Astrocyte of the spinal cord (primary cell): Measurements from ENCODE around the gene CCDC187.

Experiments used
- DNase-seq: peaks from one replicate; pipeline ENCODE4 v3.0.0; 2011; ENCODE audit warnings: low read depth, low spot score
- H3K4me3 ChIP-seq: 2 replicates; pipeline ENCODE4 v1.5.1; 2011; ENCODE audit warnings: low read depth, mild to moderate bottlenecking, low read length, moderate library complexity
- in situ Hi-C: cut with HindIII; loops from 2 replicates; pipeline ENCODE4 v1.10.0; 2017; ENCODE audit warnings: low sequenced_read_pairs
- TF ChIP-seq, protein P1 (sequence below): IDR thresholded peaks from 2 replicates; pipeline ENCODE4 v1.5.1; 2012; ENCODE audit warnings: low read depth, mild to moderate bottlenecking, low read length, inconsistent platforms

Gene CCDC187

DNA sequence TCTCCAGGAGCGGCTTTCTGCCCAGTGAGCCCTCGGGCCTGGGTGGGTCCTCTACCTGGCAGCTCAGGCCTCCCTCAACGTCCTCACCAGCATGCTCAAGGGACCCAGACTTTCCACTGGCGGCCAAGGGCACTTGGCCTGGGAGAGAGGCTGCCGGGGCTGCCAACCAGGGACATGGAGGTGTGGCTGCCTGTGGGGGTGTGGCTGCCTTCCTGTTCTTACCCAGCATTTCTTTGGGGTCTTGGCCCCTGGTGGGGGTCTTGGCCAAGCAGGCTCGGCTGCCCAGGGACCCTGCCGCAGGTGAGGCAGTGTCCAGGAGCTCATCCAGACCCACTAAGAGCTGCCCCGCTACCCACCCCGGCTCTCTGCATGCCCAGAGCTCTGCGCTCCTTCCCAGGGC is 51.0 kb downstream of the CCDC187 start:
- no peak overlapping the region for H3K4me3 ChIP-seq
- TF ChIP-seq, protein P1, sequence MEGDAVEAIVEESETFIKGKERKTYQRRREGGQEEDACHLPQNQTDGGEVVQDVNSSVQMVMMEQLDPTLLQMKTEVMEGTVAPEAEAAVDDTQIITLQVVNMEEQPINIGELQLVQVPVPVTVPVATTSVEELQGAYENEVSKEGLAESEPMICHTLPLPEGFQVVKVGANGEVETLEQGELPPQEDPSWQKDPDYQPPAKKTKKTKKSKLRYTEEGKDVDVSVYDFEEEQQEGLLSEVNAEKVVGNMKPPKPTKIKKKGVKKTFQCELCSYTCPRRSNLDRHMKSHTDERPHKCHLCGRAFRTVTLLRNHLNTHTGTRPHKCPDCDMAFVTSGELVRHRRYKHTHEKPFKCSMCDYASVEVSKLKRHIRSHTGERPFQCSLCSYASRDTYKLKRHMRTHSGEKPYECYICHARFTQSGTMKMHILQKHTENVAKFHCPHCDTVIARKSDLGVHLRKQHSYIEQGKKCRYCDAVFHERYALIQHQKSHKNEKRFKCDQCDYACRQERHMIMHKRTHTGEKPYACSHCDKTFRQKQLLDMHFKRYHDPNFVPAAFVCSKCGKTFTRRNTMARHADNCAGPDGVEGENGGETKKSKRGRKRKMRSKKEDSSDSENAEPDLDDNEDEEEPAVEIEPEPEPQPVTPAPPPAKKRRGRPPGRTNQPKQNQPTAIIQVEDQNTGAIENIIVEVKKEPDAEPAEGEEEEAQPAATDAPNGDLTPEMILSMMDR: no peak
- in situ Hi-C loops: no loop called here
- DNase-seq: no peak

DNA sequence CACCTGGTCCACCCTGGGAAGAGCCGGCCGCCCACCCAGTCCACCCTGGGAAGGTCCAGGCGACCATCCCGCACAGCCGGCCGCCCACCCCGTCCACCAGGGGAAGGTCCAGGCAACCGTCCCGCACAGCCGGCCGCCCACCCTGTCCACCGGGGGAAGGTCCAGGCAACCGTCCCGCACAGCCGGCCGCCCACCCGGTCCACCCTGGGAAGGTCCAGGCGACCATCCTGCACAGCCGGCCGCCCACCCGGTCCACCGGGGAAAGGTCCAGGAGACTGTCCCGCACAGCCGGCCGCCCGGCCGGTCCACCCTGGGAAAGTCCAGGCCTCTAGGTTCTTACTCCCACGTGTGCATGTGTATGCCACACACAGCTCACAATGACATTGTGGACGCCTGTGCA is 51.6 kb downstream of the CCDC187 start:
- in situ Hi-C loops: no loop called here
- no peak overlapping the region for H3K4me3 ChIP-seq
- no peak for DNase-seq
- TF ChIP-seq, protein P1: no peak

DNA sequence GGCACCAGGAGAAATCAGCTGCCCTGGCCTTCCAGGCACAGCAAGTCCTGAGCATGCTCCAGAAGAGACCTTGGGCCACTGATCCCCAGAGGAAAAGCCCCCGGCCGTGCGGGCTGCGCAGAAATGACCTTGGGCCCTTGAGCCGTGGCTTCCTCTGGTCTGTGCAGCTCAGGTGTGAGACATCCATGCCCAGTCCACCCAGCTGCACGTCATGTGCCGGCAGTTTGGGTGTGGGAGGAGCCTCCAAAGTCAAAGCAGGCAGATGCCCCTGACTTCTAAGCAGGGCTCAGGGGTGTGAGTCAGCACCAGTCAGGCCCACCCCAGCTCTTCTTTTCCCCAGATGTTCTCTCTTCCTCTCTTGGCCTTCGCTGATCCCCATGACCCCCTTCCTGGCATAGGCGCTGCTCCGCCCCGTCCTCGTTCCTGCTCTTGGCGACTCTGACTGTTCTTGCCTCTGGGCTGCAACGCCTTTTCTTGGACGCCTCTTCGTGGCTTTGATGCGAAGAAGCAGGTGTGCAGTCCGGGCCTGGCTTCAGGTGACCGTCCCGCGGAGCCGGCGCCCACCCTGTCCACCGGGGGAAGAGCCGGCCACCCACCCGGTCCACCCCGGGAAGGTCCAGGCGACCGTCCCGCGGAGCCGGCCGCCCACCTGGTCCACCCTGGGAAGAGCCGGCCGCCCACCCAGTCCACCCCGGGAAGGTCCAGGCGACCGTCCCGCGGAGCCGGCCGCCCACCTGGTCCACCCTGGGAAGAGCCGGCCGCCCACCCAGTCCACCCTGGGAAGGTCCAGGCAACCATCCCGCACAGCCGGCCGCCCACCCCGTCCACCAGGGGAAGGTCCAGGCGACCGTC is 52.4 kb downstream of the CCDC187 start:
- TF ChIP-seq, protein P1: no peak
- H3K4me3 ChIP-seq: no peak overlapping the region
- DNase-seq: no peak
- in situ Hi-C loops: no loop called here

DNA sequence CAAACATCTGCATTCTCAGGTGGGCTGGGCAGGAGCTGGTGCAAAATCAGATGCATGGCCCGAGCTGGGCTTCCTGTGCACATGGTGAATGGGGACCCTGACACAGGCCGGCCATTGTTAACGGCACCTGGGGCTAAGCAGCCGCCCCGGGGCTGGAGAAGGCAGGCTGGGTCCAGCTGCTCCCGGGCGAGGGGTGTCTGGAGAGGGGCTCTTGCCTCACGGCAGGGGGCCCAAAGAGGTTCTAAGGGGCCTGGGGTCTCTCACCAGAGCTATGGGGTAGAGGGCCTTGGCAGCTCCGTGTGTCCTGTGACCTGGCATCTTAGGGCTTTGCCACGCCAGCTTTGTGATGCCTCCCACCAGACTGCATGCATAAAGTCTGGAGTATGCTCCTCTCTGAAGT is 53.2 kb downstream of the CCDC187 start:
- H3K4me3 ChIP-seq: no peak overlapping the region
- in situ Hi-C loops: no loop called here
- DNase-seq: no peak
- TF ChIP-seq, protein P1: no peak

DNA sequence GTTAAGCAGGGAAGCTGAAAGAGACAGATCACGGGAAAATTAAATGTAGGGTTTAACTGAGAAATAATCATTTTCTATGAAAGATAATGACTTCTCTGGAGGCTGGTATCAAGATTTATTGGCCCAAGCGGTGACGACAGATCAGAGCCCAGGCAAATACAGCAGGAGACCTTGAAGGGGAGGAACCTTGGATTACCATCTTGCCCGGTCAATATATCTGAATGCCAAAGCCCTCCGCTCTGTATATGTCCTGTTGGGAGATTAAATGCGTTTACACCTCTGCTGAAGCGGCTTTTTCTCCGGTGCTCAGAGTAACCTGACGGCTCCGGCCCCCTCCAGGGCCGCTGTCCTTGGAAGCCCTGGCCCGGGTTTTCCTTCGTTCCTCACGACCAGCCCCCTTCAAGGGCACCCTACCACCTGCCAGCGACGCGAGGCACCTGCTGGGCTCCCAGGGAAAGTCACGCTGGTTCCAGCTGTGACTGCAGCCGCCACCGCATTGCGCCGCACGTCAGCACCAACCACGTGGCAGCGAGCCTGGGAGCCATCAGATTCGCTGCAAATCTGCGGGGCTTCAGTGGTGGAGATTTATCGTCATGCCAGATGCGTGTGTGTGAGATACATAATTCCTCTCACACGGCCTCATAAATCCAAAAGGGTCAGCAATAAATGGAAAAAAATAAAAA is 53.9 kb downstream of the CCDC187 start:
- no peak for DNase-seq
- in situ Hi-C loops: no loop called here
- TF ChIP-seq, protein P1: no peak
- no peak overlapping the region for H3K4me3 ChIP-seq

DNA sequence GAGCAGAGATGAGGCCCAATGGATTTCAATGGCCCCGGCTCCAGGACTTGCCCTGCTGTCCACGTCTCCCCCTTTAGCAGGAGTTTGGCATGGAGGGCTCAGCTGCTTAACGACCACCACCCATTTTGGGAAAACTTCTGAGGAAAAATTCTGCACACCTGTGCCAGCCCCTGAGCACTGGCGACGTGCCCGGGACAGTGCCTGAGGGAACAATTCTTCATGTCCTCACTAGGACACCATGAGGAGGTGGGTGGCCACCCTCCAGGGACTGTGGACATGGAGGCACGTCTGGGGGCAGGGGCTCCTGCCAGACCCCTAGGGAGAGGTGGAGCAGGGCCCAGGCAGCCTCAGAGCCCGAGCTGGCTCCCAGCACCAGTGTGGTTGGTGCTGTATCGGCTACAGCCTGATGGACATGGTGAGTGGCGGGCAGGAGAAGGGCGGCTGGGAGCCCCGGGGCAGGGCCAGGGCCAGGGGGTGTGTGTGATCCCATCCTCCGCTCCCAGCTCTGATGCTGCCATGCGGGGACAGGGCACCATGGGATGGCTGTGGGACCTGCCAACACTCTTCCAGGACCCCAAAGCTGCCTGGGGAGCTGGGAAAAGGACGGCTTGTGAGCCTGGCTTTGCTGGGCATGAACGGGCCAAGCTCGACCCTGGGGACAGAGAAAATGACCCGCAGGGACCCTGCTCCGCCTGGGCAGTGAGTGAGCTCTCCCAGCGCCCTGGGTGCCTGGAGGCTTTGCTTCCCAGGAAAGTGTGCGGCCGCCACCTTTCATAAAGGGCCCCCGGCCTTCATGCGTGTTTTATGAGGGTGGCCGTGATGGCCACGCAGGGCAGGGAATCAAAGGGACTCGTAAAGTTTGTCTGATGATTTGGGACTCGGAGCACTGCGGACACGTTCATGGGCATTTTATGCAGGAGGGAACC is 54.7 kb downstream of the CCDC187 start:
- in situ Hi-C loops: no loop called here
- H3K4me3 ChIP-seq: no peak overlapping the region
- TF ChIP-seq, protein P1: no peak

More for the DNA sequence above, 54.7 kb downstream of the CCDC187 start:
- DNase-seq: no peak
